Astrocyte (in vitro differentiated cells and primary cell): ENCODE results near the gene INTS6L.

Source experiments
- EZH2 ChIP-seq: IDR thresholded peaks from 2 replicates; pipeline ENCODE4 v1.6.1; 2012; ENCODE audit warnings: mild to moderate bottlenecking, low read length, inconsistent platforms; ENCODE audit not compliant: insufficient read depth
- TF ChIP-seq, protein P1 (sequence below): IDR thresholded peaks from 2 replicates; pipeline ENCODE4 v1.5.1; 2011; ENCODE audit warnings: low read depth, mild to moderate bottlenecking, inconsistent platforms, low read length, moderate library complexity; ENCODE audit not compliant: insufficient read depth

DNA sequence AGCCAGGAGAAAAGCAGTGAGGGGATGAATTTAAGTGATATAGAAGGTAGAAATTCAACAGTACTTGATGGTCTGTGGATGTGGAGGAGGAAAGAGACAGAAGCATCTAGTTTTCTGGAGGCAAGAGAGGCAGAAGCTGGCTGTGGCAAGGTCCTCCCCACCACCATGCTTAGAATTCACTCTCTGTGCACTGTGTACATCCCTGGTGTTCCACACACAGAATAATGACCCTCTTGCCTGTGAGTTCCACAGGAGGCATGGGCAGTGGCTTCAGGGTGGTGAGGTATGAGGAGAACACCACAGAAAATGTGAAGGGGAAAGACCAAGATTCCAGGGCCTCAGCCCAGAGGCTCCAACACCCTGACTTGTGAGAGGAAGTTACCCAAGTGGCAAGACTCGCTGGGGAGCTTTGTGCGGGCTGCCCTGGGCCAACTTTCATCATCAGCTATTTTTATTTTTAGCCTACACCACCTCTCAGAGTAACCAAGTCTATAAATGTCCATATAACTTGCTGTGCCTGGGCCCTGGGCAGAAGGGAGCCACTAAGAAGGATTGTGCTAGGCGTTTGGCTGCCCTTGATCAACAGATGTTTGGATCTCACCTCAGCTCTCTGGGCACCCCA, 7.8 kb upstream of the INTS6L start:
- TF ChIP-seq, protein P1, sequence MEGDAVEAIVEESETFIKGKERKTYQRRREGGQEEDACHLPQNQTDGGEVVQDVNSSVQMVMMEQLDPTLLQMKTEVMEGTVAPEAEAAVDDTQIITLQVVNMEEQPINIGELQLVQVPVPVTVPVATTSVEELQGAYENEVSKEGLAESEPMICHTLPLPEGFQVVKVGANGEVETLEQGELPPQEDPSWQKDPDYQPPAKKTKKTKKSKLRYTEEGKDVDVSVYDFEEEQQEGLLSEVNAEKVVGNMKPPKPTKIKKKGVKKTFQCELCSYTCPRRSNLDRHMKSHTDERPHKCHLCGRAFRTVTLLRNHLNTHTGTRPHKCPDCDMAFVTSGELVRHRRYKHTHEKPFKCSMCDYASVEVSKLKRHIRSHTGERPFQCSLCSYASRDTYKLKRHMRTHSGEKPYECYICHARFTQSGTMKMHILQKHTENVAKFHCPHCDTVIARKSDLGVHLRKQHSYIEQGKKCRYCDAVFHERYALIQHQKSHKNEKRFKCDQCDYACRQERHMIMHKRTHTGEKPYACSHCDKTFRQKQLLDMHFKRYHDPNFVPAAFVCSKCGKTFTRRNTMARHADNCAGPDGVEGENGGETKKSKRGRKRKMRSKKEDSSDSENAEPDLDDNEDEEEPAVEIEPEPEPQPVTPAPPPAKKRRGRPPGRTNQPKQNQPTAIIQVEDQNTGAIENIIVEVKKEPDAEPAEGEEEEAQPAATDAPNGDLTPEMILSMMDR: no peak
- no peak for TF ChIP-seq EZH2
